GM21381 (cell line): ENCODE results near the gene MYO5B.

Source experiments
- ATAC-seq: cut with Tn5 transposase; IDR thresholded peaks from one replicate; pipeline ENCODE4 v1.9.1; 2021; ENCODE audit warnings: mild to moderate bottlenecking, moderate library complexity; ENCODE audit not compliant: unreplicated experiment

Gene MYO5B

DNA sequence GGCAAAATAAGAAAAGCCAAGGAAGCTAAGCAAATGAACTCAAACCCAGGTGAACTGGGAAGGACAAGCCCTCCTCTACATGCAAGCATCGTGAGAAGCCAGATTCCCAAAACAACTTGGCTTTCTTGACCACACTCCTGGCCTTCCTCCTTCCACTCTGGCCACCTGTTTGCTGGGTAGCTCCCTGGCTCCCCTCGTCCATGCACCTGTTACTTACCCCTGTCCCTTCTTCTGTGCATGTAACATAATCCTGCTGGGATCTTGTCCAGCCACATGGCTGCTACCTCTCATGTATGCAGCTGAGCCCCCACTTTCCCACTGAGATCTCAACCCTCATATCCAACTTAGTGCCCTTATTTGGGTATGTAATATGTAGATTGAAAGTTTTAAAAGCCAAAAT, 121.6 kb downstream of the MYO5B start:
- no peak for ATAC-seq

DNA sequence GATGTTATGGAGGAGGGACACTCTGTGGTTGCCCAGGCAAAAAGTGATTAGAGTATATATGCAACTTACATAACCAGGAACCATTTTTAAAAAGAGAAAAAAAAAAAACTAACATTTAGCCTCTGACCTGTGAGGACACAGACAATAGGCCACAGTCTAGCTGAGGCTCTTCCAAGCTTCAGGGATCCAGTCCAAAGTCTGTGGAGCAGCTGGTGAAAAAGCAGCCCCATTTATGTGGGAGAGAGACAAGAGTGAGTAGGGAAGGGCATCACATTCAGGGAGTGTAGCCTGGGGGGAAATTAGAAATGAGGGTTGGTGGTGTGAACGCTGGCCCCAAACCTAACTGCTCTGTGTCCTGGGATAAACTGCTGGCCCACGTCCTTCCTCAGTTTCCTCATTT, 122.8 kb downstream of the MYO5B start:
- ATAC-seq: no peak

DNA sequence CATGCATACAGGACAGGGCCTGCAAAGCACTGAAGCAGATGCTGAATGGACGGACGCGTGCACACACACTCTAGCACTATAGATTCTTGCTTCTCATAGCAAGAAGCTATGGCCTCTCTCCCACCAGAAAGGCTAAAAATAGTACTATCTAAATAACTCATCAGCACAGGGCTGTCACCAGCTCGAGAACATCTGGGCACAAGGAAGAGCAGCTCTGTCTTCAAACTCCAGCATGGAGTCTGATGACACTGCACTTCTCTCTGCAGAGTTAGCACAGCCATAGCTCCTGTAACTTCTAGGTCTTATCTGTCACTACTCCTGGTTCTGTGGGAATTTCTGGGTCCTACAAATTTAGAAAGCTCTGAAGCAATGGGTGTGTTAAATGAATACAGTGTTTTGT, 123.5 kb downstream of the MYO5B start:
- no peak for ATAC-seq

DNA sequence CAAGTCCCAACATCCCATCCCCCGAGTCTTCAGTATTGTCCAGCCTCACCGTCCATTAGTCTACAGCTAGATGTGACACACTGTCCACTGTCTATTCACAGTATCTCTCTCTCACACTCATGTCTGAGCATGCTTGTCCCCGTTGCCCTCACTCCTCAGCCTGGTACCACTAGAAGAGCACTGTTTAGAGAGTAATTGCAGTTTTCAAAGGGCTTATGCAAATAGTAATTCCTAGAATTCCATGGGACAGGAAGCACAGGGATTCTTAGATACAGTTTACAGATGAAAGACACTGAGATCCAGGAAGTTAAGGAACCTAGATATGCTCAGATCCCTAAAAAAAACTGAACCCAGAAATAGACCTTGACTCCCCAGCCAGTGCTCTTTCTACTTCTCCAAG, 125.5 kb downstream of the MYO5B start:
- ATAC-seq: no peak

DNA sequence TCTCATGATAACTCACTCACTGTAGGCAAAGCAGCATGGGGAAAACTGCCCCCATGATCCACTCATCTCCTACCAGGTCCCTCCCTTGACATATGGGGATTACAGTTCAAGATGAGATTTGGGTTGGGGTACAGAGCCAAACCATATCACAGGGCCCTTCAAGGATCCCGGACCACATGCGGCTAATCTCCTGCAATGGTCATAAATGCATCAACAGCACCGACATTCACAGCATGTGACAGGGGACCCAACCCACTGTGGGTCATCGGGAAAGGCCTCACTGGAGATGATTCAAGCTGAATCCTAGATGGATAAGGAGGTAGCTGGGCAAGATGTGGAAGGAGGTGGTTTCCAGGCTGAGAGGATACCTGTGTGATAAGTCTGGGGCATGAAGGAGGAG, 129.4 kb downstream of the MYO5B start:
- no peak for ATAC-seq

DNA sequence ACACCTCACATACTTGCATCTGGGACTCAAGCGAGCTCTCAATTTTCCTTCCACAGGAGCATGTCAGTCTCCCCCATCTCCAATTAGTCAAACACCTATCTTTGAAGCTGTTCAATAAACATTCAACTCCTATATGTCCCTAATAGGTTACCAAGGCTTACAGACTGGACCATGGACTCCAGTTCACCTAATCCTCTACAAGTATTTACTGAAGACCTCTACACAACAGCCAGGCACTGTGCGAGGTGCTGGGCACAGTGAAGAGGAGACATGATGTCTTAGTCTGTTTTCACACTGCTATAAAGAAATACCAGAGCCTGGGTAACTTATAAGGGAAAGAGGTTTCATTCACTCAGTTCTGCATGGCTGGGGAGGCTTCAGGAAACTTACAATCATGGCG, 129.9 kb downstream of the MYO5B start:
- no peak for ATAC-seq

DNA sequence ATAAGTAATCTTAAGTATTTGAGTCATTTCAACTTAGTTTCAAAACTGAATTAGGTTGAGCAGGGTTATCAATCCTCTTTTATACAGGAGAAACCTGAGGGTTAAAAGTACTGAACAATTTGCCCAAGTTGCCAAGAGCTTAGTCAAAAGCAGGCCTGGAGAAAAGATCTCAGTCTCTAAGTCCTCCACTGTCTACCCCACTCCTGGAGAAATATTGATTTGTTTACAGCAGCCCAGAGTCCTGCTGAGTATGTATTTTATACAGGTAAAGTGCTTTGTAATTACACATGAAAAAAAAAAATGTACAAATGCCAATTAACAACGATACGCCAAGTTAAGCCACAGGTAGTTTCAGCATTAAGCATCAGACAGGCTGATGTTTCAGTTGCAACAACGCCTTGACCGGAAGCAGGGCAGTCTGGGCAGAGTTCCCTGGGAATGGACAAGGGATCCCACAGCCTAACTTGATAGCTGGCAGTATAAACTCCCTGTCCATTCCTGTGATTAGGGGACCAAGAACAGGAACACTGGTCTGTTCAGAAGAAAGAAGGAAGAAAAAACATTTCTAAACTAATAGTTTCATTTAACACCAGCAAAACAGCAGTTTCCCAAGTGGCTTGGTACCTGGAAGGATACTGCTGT, 132.9 kb downstream of the MYO5B start:
- no peak for ATAC-seq

DNA sequence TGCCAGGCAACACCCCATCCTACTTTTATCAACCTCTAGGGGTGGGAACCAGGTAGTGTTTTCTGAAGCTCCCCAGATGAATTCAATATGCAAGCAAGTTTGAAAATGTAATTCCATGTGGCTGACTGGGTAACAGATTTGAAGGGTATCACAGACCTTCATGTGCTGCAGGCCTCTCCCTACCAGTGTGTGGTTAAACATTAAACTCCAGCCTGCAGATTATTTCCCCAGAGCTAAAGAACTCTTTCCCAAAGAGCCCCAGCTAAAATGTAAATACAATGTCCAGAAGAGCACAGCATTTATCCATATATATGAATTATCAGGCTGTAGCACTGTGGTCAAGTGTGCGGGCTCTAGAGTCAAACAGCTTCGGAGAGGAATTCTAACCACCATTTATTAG, 134.1 kb downstream of the MYO5B start:
- no peak for ATAC-seq

DNA sequence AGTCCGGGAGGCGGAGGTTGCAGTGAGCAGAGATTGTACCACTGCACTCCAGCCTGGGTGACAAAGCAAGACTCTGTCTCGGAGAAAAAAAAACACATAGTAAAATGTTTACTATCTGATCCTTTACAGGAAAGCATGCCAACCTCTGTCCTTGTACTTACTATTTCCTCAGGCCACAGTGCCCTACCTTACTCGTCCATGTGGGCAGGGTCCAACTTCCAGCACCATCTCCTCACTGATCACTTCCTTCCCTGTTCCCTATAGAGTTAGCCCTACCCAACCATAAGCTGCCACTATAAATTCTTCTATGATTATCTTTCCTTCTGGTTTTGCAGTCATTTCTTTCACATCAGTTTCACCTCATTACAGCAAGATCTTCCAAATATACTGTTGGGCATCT, 136.2 kb downstream of the MYO5B start:
- no peak for ATAC-seq

DNA sequence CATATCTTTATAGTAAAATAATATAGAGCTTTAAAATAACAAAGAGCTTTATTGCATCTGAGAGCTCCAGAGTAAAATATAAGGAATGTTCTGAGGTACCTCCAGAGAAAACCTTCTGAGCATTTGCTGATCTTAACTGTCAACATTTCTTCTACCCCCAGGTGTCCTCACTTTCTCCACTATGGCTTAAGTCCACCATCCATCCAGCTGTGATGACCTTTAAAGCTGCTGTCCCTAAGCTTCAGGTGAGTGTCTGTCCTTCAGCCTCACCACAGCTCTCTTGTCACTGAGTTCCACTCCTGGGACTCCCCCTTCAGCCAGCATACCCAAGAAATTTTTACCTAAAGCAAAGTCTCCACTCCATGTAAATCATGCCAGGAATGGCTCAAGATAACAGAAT, 137.9 kb downstream of the MYO5B start:
- no peak for ATAC-seq

DNA sequence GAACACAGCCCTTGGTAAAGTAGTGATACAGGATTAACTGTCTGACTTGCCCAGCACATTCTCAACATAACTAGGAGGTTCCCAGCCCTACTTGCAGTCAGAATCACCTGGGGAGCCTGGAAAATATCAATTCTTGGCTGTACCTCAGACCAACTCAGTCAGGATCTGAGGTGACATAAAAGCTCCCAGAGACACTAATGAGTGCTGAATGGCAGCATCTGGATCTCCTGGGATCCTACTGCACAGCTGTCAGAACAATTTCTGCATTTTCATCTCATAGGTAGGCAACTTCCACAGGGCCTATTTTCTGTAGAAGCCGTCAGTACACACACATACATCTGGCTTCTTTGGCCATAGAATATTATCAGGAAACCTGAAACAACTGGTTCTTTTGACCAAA, 138.8 kb downstream of the MYO5B start:
- no peak for ATAC-seq

DNA sequence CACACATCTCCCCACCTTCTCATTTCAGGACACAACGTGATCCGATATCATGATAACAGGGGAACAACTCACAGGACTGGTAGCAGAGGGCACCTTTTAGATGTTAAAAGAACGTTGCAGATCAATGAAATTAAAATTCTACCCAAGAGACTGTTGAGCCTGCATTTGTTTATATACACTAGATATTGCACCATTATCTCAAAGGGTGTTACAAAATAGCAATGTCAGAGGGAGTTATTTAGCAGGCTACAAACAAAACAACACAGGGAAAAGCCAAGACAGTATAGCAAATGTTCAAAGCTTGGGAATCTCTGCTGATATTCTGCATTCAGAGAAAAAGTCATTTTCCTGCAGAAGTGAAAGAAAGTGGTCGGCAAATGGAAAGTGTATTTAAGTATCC, 139.5 kb downstream of the MYO5B start:
- ATAC-seq: no peak

DNA sequence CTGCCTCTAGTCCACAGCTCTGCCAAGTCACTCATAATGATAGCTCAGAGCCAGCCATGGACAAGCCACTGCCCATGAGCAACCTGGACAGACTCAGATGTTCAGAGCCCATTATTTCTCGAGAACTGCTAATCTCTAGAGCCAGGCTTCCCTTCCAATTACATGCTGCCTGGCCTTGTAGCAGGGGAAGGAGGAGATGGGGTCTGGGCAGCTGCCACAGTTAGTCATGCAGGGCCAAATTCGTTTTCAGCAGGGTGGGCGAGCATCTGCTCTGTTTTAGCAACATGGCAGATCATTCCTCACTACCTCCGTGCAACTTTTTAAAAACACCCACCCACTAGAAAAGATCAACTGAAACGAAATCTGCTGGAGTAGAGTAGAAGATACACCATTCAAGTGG, 141.8 kb downstream of the MYO5B start:
- ATAC-seq: no peak

DNA sequence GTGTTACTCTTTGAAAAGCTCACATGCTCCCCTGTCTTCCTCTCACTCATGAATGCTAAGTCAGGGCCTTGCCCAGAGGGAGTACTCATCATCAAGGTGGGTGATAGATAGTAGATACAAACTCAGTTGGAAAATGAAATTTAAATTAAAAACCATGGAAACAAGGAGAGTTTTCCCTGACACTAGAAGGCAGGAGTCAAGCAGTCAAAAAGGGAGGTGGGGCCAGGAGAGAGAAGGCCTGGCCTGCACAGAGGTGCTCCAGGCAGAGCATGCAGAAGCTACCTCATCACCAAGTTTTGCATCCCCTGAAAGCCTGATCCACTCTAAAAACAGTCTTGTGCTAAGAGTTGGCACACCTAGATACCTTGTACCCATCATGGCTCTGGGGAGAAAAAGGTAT, 143.7 kb downstream of the MYO5B start:
- ATAC-seq: no peak

DNA sequence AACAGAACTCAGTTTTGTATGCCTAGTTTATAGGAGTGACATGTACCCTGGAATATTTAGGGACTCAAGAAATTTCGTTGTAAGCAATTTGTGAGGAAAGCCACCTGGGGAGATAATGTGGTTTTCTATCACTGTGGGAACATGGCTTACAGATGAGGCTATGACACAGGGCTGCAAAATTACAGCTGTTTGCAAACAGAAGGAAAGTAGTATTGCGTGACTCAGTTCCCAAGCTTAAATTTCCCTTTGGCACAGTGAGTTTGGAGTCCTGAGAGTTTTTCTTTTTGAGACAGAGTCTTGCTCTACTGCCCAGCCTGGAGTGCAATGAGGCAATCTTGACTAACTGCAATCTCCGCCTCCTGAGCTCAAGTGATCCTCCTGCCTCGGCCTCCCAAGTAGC, 149.8 kb downstream of the MYO5B start:
- ATAC-seq: no peak

DNA sequence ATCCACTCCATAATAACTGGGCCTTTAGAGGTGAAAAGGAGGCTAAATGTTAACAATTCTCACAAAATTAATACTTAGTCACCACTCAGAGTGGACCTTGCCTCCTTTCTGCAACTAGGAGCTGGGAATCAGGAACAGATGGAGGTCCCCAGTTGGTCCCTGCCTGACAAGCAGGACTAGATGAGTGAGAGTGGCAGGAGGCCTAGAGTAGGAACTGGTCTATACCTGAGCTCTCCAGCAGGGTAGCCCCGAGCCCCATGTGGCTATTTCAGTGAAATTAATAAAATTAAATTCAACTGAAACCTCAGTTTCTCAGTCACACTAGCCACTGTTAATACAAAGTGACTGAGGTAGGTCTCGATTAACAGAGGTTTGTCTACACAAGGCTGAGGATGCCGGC, 150.5 kb downstream of the MYO5B start:
- ATAC-seq: no peak

DNA sequence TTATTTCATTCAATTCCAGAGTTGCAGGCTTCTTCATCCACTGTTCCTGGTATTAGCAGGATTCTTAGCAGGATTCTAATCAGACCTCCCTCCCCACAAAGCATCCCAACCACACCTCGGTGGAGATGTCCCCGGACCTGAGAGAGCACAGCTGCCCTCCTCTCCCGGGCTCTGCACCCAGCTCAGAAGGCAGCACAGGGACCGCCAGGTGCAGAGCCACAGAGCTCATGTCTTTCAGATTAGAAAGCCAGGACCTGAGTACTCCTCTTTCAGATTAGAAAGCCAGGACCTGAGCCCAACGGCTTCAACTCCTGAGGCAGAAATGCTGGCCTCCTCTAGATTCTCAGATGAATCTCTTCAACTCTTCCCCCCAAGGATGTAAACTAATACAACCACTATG, 152.3 kb downstream of the MYO5B start:
- ATAC-seq: no peak

DNA sequence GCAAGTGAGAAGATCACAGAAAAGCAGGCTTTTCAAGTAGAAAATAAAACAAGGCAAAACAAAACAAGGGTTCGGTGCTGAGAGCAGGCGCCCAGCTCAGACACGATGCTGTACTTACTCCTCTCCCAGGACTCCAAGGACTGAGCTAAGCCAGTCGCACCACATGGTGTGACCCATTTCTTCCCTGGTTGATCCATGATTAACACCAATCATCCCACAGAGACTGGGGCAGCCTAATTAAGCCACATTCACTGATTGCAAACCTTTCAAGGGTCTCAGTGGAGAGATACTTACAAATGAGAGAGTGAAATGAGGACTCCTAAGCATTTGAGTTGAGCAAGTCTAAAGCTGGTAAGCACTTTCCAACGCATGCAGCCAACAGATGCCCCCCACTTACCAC, 155.2 kb downstream of the MYO5B start:
- ATAC-seq: no peak

DNA sequence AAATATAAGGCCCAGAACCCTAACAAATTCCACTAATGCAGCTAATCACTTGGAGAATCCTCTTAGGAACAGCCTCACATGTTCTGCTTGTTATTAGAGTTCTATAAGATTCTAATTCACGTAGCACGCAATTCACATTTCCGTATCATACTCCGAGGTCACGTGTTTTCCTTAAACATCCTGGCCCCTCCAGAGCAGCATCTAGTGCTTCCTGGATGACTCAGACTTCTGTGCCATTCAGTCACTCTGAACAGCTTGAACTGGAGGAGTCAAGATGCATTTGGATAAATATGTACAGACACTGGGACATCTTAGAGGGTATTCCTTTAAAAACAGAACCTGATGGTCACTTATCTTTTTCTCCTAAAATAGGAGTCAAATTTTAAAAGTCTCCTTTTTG, 156.5 kb downstream of the MYO5B start:
- no peak for ATAC-seq

DNA sequence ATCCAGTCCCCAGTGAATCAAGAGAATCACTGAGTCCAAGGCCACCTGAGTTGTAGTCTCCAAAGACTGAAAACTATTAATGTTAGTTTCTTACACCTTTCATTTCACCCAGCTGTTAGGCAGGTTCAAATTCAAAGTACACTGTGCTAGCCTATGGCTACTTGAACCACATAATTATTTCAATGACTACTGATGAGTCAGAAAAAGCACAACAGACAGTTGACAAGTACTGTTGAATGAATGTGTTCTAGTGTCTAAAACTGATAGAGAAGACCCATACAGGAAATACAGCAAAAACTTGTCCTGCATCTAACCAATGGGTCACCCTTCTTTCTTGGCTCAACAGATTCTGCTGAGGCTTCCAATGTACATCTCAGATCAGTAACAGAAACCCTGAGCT, 160.9 kb downstream of the MYO5B start:
- ATAC-seq: no peak

DNA sequence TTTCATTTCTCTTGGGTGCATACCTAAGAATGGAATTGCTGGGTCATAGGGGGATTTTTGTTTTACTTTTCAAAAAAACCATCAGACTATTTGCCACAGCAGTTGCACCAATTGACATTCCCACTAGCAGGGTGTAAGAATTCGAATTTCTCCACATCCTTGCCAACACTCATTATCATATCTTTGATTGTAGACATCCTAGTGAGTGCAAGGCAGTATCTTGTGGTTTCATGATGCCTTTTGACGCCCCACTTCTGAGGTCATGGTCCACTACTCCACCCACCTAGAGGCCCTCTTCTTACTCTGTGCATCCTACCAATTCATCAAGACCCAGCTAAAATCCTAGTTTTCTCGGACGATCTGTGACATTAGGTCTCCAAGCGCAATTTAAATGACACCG, 161.9 kb downstream of the MYO5B start:
- ATAC-seq: no peak

DNA sequence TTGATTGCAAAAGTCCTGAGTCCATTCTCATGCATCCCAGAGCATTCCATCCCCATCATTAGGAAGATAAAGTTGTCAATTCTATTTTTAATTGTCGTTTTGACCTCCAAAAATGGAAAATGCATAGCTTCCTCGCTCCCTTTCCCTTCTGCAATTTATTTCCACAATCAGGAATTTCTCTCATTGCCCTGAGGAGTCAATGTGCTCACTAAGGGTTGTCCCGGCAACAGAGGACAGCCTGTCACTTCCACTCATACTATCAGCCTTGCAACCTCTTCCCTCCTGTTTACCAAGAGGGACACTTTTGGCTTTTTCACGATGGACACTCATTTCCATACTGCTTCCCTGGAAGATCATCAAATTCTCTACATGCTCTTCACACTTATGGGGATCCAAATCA, 164.8 kb downstream of the MYO5B start:
- no peak for ATAC-seq

DNA sequence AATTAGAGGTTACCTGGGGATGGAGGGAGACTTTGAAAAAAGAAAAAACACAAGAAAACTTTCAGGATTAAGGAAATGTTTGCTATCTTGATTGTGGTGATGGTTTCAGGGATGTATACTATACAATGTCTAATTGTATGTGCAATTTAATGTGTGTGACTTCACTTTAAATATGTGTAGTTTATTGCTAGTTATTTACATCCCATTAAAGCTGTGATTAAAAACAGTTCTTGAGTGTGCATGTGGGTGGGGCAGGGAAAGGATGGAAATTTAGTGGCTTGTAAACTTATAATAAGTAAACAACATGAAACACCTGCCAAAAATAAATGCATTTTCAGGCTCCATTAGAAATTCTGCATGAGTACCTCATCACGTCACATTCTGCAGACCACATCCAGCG, 167.0 kb downstream of the MYO5B start:
- no peak for ATAC-seq

DNA sequence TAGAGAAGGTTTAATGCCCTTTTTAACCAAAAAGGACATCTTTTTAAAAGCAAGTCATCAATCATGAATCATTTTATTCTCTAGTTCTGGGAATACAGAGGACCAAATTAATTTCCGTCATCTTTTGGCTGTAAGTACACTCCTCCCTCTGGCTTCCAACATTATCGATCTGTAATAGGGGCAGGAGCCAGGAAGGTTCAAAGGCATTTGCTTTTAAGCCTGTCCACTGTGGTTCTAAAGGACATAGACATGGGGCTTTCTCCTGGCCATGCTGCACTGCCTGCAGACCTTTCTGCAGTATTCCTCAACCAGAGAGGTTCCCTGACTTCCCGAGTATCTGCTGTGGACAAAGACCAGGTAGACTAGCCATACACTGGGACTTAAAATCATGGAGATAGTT, 170.5 kb downstream of the MYO5B start:
- ATAC-seq: no peak
